Measurements from ENCODE around the gene SPG7.
"Not testable (repeated sequence)": the region's sequence is repeated elsewhere in the genome, so short reads cannot be mapped to it uniquely, and the experiment has no call there.

DNA sequence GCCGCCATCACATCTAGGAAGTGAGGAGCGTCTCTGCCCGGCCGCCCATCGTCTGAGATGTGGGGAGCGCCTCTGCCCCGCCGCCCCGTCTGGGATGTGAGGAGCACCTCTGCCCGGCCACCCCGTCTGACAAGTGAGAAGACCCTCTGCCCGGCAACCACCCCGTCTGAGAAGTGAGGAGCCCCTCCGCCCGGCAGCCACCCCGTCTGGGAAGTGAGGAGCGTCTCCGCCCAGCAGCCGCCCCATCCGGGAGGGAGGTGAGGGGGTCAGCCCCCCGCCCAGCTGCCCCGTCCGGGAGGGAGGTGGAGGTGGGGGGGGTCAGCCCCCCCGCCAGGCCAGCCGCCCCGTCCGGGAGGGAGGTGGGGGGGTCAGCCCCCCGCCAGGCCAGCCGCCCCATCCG lies 45.6 kb upstream of the SPG7 start:
- TF ChIP-seq, protein P1, sequence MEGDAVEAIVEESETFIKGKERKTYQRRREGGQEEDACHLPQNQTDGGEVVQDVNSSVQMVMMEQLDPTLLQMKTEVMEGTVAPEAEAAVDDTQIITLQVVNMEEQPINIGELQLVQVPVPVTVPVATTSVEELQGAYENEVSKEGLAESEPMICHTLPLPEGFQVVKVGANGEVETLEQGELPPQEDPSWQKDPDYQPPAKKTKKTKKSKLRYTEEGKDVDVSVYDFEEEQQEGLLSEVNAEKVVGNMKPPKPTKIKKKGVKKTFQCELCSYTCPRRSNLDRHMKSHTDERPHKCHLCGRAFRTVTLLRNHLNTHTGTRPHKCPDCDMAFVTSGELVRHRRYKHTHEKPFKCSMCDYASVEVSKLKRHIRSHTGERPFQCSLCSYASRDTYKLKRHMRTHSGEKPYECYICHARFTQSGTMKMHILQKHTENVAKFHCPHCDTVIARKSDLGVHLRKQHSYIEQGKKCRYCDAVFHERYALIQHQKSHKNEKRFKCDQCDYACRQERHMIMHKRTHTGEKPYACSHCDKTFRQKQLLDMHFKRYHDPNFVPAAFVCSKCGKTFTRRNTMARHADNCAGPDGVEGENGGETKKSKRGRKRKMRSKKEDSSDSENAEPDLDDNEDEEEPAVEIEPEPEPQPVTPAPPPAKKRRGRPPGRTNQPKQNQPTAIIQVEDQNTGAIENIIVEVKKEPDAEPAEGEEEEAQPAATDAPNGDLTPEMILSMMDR (IDR thresholded peaks at IDR 0.05) = not testable (repeated sequence)
- TF ChIP-seq POLR2A (IDR thresholded peaks at IDR 0.05) = not testable (repeated sequence)
